ENCODE data around the gene TMPRSS6.

DNA sequence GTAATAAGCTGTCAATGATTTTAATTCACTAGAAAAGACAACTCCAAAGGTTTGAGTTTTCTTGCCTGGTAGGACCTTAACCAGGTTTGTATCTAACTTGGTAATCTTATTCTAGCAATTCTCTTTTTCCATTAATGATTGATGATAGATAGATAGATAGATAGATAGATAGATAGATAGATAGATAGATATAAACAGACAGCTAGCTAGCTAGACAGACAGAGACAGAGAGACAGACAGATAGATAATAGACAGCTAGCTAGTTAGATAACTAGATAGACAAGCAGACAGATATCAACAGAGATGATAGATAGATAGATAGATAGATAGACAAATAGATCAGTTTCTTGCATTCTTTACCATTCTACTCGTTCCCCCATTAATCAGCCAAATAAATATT, 15.3 kb downstream of the TMPRSS6 start:
- no peak for TF ChIP-seq POLR2A (IDR thresholded peaks at IDR 0.05)
- TF ChIP-seq, protein P1, sequence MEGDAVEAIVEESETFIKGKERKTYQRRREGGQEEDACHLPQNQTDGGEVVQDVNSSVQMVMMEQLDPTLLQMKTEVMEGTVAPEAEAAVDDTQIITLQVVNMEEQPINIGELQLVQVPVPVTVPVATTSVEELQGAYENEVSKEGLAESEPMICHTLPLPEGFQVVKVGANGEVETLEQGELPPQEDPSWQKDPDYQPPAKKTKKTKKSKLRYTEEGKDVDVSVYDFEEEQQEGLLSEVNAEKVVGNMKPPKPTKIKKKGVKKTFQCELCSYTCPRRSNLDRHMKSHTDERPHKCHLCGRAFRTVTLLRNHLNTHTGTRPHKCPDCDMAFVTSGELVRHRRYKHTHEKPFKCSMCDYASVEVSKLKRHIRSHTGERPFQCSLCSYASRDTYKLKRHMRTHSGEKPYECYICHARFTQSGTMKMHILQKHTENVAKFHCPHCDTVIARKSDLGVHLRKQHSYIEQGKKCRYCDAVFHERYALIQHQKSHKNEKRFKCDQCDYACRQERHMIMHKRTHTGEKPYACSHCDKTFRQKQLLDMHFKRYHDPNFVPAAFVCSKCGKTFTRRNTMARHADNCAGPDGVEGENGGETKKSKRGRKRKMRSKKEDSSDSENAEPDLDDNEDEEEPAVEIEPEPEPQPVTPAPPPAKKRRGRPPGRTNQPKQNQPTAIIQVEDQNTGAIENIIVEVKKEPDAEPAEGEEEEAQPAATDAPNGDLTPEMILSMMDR (IDR thresholded peaks at IDR 0.05), result no peak
- TF ChIP-seq POLR2AphosphoS5 (IDR thresholded peaks at IDR 0.05), result no peak

All from transverse colon (tissue), 4 donors.